ENCODE results near the gene SP3. TPM values are rescaled to one million over a fixed set of nuclear protein-coding genes. Genes with fewer than 3 reads are reported as not detected.
A peak's percentile ranks its signal among the peaks of the same experiment; 100 is the strongest.

SP3 gene
- total RNA-seq, 2 experiments from 2014 or later, result 83.8 to 91.4 TPM

DNA sequence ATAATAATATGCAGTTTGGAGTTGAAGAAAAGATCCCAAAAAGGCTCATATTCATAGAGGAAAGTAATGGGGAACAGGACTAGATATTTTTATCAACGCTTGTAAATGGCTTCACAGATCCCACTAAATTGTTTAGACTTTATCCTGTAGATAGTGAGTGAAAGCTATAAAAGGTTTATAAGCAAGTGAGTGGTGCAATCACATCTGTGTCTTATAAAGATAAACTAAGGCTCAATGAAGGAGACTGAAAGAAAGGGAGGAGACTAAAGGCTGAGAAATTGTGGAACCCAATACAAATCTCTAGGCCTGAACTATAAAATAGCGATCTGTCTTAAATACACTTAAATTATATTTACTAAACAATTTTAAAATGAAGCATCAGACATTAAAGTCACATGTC is 7.7 kb downstream of the SP3 start:
- no peak for ATAC-seq
- DNase-seq, result no peak
- peaks cover 84% of the 10 kb centered on the region for H3K4me1 Mint-ChIP-seq
- ChIA-PET POLR2A (no interaction called here), CTCF (no interaction called here)
- H3K27ac Mint-ChIP-seq, result no peak overlapping the region
- H3K36me3 Mint-ChIP-seq (ENCODE audit: low read depth), result peaks cover 71% of the 10 kb centered on the region
- no peaks in the 10 kb centered on the region for H3K9me3 Mint-ChIP-seq (ENCODE audit: low read depth)
- no peak overlapping the region for H3K4me3 Mint-ChIP-seq
- H3K27me3 Mint-ChIP-seq, result no peaks in the 10 kb centered on the region
- intact Hi-C loops (cut with DNase I, micrococcal nuclease), result no loop called here

DNA sequence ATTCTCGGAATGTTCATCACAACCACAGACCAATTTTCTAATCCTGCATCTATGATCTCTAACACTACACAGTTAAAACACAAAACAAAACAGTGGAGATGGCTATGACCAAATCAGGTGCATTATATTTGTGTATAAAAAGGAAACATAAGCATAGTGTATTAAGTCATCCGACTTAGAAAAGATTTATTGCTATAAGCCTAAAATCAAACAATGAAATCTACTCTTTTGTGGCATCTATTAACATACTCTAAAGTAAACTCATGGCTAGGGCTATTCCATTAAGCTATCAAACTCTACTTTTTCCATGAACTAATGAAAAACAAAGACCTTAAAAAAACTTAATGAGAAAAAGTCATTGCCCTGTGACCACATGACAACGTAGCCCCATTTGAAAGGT is 8.7 kb downstream of the SP3 start:
- Mint-ChIP-seq H3K4me1 (peaks cover 90% of the 10 kb centered on the region), H3K27me3 (no peaks in the 10 kb centered on the region), H3K4me3 (peak overlapping the region; percentile 18), H3K36me3 (ENCODE audit: low read depth) (peaks cover 71% of the 10 kb centered on the region), H3K9me3 (ENCODE audit: low read depth) (no peaks in the 10 kb centered on the region), H3K27ac (no peak overlapping the region)
- POLR2A ChIA-PET, result no interaction called here
- ATAC-seq, result no peak
- DNase-seq, result no peak
- CTCF ChIA-PET, result no interaction called here
- intact Hi-C loops (cut with DNase I, micrococcal nuclease), result no loop called here

DNA sequence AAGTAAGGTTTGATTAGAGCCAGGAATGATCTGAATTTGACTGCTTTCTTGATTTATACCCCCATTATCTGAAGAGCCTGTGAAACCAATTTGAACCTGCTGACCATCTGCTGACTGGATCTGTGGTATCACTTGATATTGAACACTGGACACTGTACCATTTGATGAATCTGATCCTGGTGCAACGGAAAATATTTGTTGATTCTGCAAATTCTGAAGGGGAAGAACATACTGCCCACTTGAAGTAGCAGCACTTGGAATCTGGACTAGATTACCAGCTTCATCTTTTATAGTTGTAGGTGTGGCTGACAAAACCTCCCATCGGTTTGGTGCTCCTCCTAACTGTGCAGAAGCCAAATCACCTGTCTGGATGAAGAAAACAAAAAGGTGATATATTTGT is 9.3 kb downstream of the SP3 start:
- H3K27me3 Mint-ChIP-seq, result no peaks in the 10 kb centered on the region
- no peaks in the 10 kb centered on the region for H3K9me3 Mint-ChIP-seq (ENCODE audit: low read depth)
- no peak overlapping the region for H3K27ac Mint-ChIP-seq
- ATAC-seq (no peak), DNase-seq (no peak)
- peaks cover 87% of the 10 kb centered on the region for H3K4me1 Mint-ChIP-seq
- POLR2A ChIA-PET, result no interaction called here
- H3K4me3 Mint-ChIP-seq, result no peak overlapping the region
- CTCF ChIA-PET, result no interaction called here
- intact Hi-C loops (cut with DNase I, micrococcal nuclease), result no loop called here
- peaks cover 69% of the 10 kb centered on the region for H3K36me3 Mint-ChIP-seq (ENCODE audit: low read depth)

DNA sequence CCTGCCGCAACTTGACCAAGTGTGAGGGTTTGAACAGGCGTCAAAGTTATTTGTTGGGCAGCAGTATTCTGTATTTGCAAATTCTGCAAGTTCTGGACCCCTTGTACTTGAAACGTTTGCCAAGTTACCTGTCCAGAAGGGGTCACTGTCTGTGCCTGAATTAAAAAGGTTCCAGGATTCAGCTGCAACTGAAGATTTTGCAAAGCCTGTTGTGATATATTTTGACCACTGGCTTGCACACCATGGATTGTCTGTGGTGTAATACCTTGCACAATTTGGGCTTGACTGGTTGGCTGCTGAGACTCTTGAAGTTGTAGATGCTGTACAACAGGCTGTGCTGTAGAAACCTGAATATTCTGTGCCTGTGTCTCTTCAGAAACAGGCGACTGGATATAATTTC is 10.2 kb downstream of the SP3 start:
- POLR2A ChIA-PET, result no interaction called here
- Mint-ChIP-seq H3K36me3 (ENCODE audit: low read depth) (peaks cover 66% of the 10 kb centered on the region), H3K27me3 (no peaks in the 10 kb centered on the region), H3K4me1 (peaks cover 86% of the 10 kb centered on the region), H3K9me3 (ENCODE audit: low read depth) (no peaks in the 10 kb centered on the region), H3K27ac (no peak overlapping the region), H3K4me3 (no peak overlapping the region)
- intact Hi-C loops (cut with DNase I, micrococcal nuclease), result no loop called here
- ATAC-seq (no peak), DNase-seq (no peak)
- CTCF ChIA-PET, result no interaction called here

DNA sequence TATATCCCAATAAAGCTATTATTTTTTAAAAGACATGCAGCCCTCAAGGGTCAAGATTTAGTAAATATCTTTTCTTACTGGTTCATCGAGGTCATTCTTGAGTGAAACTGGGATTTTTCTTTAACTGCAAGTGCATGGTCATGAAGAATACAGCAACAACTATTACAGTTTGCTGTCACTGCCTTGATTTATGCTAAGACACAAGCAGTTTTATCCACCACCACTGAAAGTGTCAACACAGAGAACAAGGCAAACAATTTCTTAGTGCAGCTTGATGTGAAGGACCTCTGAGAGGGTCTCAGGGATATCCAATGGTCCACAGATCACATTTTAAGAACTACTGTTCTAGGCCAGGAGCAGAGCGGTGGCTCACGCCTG is 12.1 kb downstream of the SP3 start:
- H3K27me3 Mint-ChIP-seq, result no peaks in the 10 kb centered on the region
- CTCF ChIA-PET, result no interaction called here
- no peak overlapping the region for H3K27ac Mint-ChIP-seq
- peak; percentile 16 for ATAC-seq
- H3K4me1 Mint-ChIP-seq, result peaks cover 83% of the 10 kb centered on the region
- H3K9me3 Mint-ChIP-seq (ENCODE audit: low read depth), result no peaks in the 10 kb centered on the region
- POLR2A ChIA-PET, result no interaction called here
- no peak for DNase-seq
- intact Hi-C loops (cut with DNase I, micrococcal nuclease), result no loop called here
- H3K4me3 Mint-ChIP-seq, result no peak overlapping the region
- H3K36me3 Mint-ChIP-seq (ENCODE audit: low read depth), result peaks cover 57% of the 10 kb centered on the region

DNA sequence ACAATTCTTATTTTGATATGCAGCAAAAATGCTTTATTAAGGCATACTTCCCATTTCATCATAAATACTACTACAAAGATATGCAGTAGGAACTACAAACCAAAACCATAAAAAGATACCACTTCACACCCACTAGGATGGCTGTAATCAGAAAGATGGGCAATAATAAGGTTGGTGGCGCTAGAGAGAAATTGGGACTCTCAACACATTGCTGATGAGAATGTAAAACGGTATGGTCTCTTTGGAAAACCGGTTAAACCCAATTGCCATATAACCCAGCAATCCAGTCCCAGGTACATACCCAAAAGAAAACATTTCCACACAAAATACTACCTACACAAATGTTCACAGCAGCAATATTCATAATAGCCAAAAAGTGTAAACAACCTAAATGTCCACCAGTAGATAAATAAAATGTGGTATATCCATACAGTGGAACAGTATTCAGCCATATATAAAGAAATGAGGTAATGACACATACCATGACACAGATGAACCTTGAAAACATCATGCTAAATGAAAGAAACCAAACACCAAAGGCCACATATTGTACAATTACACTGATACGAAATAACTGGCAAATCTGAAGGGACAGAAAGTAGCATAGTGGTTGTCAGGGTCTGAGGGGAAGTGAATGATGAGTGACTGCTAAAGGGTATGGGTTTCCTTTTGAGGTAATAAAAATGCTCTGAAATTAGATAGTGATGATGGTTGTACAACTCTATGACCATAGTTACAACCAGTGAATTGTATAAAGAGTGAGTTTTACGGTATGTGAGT is 12.7 kb downstream of the SP3 start:
- Mint-ChIP-seq H3K4me1 (peaks cover 85% of the 10 kb centered on the region), H3K4me3 (no peak overlapping the region)
- POLR2A ChIA-PET, result no interaction called here

DNA sequence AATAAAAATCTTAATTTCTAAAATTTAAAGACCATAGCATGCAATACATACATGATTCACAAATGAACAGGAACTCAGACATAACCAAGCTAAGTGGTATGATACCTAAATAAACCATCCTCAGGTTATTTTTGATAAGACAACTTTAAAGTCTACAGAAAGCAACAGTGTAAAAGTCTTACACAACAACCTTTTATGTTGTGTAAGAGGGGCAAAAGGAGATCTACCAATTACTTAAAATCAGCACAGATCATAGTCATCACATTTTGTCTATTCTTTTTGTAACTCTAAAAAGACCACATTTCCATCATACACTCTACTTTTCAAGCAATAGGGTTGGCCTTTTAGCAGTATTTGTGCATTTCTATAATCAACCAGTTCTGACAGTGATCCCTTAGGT is 16.3 kb downstream of the SP3 start:
- H3K4me1 Mint-ChIP-seq, result peaks cover 79% of the 10 kb centered on the region
- no peak for DNase-seq
- ATAC-seq, result no peak
- ChIA-PET CTCF (interaction anchor here (1.9 kb wide), 1 partner anchor 14 kb away, joined by 7 read pairs; no protein-coding TSS in a partner anchor), POLR2A (no interaction called here)
- H3K36me3 Mint-ChIP-seq (ENCODE audit: low read depth), result peaks cover 48% of the 10 kb centered on the region
- intact Hi-C loops (cut with DNase I, micrococcal nuclease), result no loop called here
- no peak overlapping the region for H3K27ac Mint-ChIP-seq
- no peaks in the 10 kb centered on the region for H3K9me3 Mint-ChIP-seq (ENCODE audit: low read depth)
- no peaks in the 10 kb centered on the region for H3K27me3 Mint-ChIP-seq
- no peak overlapping the region for H3K4me3 Mint-ChIP-seq

More for the DNA sequence above, 12.7 kb downstream of the SP3 start:
- Mint-ChIP-seq H3K27me3 (no peaks in the 10 kb centered on the region), H3K36me3 (ENCODE audit: low read depth) (peaks cover 61% of the 10 kb centered on the region), H3K27ac (peak overlapping the region; percentile 5), H3K9me3 (ENCODE audit: low read depth) (no peaks in the 10 kb centered on the region)
- intact Hi-C loops (cut with DNase I, micrococcal nuclease), result no loop called here
- DNase-seq (no peak), ATAC-seq (peak; percentile 54)
- CTCF ChIA-PET, result no interaction called here

DNA sequence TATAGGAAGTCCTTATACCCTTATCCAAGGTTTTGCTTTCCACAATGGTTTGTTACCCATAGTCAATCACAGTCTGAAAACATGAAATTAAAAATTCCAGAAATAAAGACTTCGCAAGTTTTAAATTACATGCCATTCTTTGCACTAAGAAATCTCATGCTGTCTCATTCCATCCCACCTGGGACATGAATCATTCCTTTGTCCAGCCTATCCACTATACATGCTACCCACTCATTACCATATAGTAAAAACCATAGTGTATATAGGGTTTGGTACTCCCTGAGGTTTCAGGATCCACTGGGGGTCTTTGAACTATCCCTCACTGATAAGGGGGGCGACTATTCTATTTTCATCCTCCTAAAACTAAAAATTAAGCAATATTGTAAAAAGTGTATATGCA is 17.0 kb downstream of the SP3 start:
- ATAC-seq (no peak), DNase-seq (no peak)
- Mint-ChIP-seq H3K27ac (no peak overlapping the region), H3K27me3 (no peaks in the 10 kb centered on the region), H3K36me3 (ENCODE audit: low read depth) (peaks cover 44% of the 10 kb centered on the region), H3K4me1 (peaks cover 79% of the 10 kb centered on the region), H3K4me3 (no peak overlapping the region), H3K9me3 (ENCODE audit: low read depth) (no peaks in the 10 kb centered on the region)
- POLR2A ChIA-PET, result no interaction called here
- intact Hi-C loops (cut with DNase I, micrococcal nuclease), result no loop called here
- CTCF ChIA-PET, result interaction anchor here (0.7 to 1.9 kb wide), 3 partner anchors 10 to 15 kb away, joined by 3 to 7 read pairs (median 3); no protein-coding TSS in a partner anchor

DNA sequence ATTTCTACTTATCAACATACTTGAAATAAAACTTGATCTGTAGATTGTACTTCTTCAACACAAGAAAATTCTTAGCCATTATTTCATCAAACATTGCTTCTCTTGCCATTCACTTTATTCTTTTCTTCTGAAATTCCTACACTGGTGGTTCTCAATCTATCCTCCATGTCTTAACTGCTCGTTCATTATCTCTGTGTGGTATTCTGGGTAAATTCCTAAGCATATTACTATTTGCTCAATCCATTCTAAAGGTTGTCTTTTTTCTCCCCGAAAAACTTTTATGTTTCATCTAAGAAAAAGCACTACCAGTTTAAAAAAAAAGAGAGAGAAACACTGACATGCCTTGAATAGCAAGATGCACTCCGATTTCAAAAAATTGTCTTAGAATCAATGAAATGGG is 18.0 kb downstream of the SP3 start:
- peaks cover 79% of the 10 kb centered on the region for H3K4me1 Mint-ChIP-seq
- no peak overlapping the region for H3K4me3 Mint-ChIP-seq
- peaks cover 35% of the 10 kb centered on the region for H3K36me3 Mint-ChIP-seq (ENCODE audit: low read depth)
- no peaks in the 10 kb centered on the region for H3K9me3 Mint-ChIP-seq (ENCODE audit: low read depth)
- no peaks in the 10 kb centered on the region for H3K27me3 Mint-ChIP-seq
- no peak overlapping the region for H3K27ac Mint-ChIP-seq
- ChIA-PET POLR2A (no interaction called here), CTCF (interaction anchor here (0.7 to 1.9 kb wide), 5 partner anchors 11 to 29 kb away, joined by 3 to 7 read pairs (median 3); no protein-coding TSS in a partner anchor)
- DNase-seq (no peak), ATAC-seq (no peak)
- intact Hi-C loops (cut with DNase I, micrococcal nuclease), result no loop called here

DNA sequence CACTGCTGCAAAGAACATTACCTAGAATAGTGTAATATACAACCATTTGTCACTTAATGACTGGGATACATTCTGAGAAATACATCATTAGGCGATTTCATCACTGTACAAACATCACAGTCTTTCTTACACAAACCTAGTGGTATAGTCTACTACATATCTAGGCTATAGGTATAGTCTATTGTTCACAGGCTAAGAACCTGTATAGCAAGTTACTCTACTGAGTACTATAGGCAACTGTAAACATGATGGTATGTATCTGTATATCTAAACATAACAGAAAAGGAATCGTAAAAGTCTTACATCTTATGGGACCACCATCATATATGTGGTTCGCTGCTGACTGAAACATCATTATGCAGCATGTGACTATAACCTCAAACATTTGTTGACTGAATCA is 21.4 kb downstream of the SP3 start:
- Mint-ChIP-seq H3K27me3 (no peaks in the 10 kb centered on the region), H3K4me1 (peaks cover 85% of the 10 kb centered on the region), H3K9me3 (ENCODE audit: low read depth) (no peaks in the 10 kb centered on the region), H3K27ac (no peak overlapping the region), H3K4me3 (no peak overlapping the region), H3K36me3 (ENCODE audit: low read depth) (peaks cover 38% of the 10 kb centered on the region)
- DNase-seq (no peak), ATAC-seq (peak; percentile 14)
- ChIA-PET POLR2A (no interaction called here), CTCF (interaction anchor here (1.5 kb wide), 1 partner anchor 17 kb away, joined by 8 read pairs; no protein-coding TSS in a partner anchor)
- intact Hi-C loops (cut with DNase I, micrococcal nuclease), result loop anchor here in 1 of 2 experiments (2.0 kb wide), 1 partner anchor 19 kb away; no protein-coding TSS in a partner anchor

DNA sequence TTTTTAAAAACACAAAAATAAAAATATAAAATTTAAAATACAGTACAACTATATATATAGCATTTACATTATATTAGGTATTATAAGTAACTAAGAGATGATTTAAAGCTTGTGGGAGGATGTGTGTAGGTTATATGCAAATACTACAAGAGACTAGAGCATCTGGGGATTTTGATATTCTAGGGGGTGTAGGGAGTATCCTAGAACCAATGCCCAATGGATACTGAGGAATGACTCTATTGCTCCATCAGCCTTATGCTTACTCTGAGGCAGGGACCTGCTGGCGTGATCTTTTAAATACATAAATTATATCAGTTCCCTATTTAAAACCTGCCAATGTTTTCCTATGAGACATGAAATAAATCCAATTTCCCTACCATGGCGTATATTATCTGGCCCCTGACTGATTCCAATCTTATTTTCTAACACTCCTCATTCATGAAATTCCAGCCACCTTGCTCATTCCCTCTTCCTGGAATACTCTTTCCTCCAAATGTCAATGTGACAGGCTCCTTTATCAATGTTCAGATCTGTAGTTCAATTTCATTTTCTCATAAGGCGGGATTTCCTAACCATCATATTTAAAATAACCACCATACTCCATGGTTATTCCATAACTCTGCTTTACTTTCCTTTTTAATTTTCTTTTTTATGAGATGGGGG is 22.2 kb downstream of the SP3 start:
- Mint-ChIP-seq H3K27me3 (no peaks in the 10 kb centered on the region), H3K4me3 (no peak overlapping the region), H3K36me3 (ENCODE audit: low read depth) (peaks cover 38% of the 10 kb centered on the region), H3K27ac (peak overlapping the region; percentile 18), H3K4me1 (peaks cover 88% of the 10 kb centered on the region), H3K9me3 (ENCODE audit: low read depth) (no peaks in the 10 kb centered on the region)
- POLR2A ChIA-PET, result no interaction called here
- DNase-seq, result no peak
- intact Hi-C loops (cut with DNase I, micrococcal nuclease), result loop anchor here in 1 of 2 experiments (2.0 kb wide), 1 partner anchor 20 kb away; no protein-coding TSS in a partner anchor
- no peak for ATAC-seq
- CTCF ChIA-PET, result no interaction called here

DNA sequence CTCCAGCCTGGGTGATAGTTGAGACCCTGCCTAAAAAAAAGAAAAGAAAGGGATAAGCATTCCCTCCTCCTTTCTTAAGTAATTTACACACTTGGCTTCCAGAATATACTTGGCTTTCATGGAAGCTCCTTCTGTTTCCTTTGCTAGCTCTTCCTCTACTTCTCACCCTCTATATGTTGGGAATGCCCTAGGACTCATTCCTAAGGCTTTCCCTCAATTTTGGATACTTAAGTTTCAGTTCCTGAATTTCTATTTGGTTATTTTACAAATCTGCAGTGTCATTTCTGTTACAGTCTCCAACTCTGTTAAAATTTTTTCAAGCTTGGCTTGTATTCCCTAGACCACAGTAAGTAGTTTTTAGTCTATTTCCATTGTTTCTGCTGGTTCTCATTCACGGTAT is 23.6 kb downstream of the SP3 start:
- H3K4me3 Mint-ChIP-seq, result no peak overlapping the region
- H3K27me3 Mint-ChIP-seq, result no peaks in the 10 kb centered on the region
- ChIA-PET CTCF (interaction anchor here (1.0 kb wide), 1 partner anchor 29 kb away, joined by 3 read pairs; no protein-coding TSS in a partner anchor), POLR2A (interaction anchor here (0.6 to 1.2 kb wide), 2 partner anchors 9 to 64 kb away, joined by 3 read pairs; no protein-coding TSS in a partner anchor)
- peaks cover 32% of the 10 kb centered on the region for H3K36me3 Mint-ChIP-seq (ENCODE audit: low read depth)
- ATAC-seq, result no peak
- peaks cover 79% of the 10 kb centered on the region for H3K4me1 Mint-ChIP-seq
- peak overlapping the region; percentile 70 for H3K27ac Mint-ChIP-seq
- intact Hi-C loops (cut with DNase I, micrococcal nuclease), result loop anchor here (1.0 to 2.0 kb wide), 2 partner anchors 22 to 43 kb away; no protein-coding TSS in a partner anchor
- no peaks in the 10 kb centered on the region for H3K9me3 Mint-ChIP-seq (ENCODE audit: low read depth)
- DNase-seq, result no peak
